Measurements from ENCODE around the gene ADGRD1. TPM values are rescaled to one million over a fixed set of nuclear protein-coding genes. Genes with fewer than 3 reads are reported as not detected.

The ADGRD1 gene
- total and polyA plus RNA-seq, 7 donors: 0.46 to 22.5 (median 7.2) TPM

GRCh38 chr12:131024721-131025120 lies 71.0 kb downstream of the ADGRD1 start:
- intact Hi-C loops (cut with DNase I): no loop called here
- H3K36me3 ChIP-seq: peaks cover 0 to 8% (median 0%) of the 10 kb centered on the region in 4 donors
- TF ChIP-seq POLR2AphosphoS5 (IDR thresholded peaks at IDR 0.05): no peak
- no peak for TF ChIP-seq EP300 (IDR thresholded peaks at IDR 0.05)
- no peak for TF ChIP-seq POLR2A (IDR thresholded peaks at IDR 0.05)
- no peak for TF ChIP-seq CTCF (IDR thresholded peaks at IDR 0.05)
- peaks cover 0 to 2% (median 0%) of the 10 kb centered on the region in 3 donors for H3K27me3 ChIP-seq
- H3K4me1 ChIP-seq: peaks cover 0 to 21% (median 16%) of the 10 kb centered on the region in 4 donors
- 76 to 82% methylated on average over 11 of the region's 11 CpGs for WGBS, 2 donors
- H3K9me3 ChIP-seq: no peaks in the 10 kb centered on the region
- no peak for DNase-seq
- H3K4me3 ChIP-seq: no peak overlapping the region
- H3K27ac ChIP-seq: no peak overlapping the region

GRCh38 chr12:131025234-131025633 lies 71.5 kb downstream of the ADGRD1 start:
- TF ChIP-seq CTCF (IDR thresholded peaks at IDR 0.05): no peak
- TF ChIP-seq EP300 (IDR thresholded peaks at IDR 0.05): no peak
- TF ChIP-seq POLR2AphosphoS5 (IDR thresholded peaks at IDR 0.05): no peak
- Histone ChIP-seq H3K27me3 (peaks cover 0 to 2% (median 0%) of the 10 kb centered on the region in 3 donors), H3K4me1 (peaks cover 0 to 21% (median 16%) of the 10 kb centered on the region in 4 donors), H3K4me3 (no peak overlapping the region), H3K36me3 (peaks cover 0 to 8% (median 0%) of the 10 kb centered on the region in 4 donors), H3K27ac (no peak overlapping the region), H3K9me3 (no peaks in the 10 kb centered on the region)
- DNase-seq: no peak
- intact Hi-C loops (cut with DNase I): no loop called here
- 78 to 79% methylated on average over 11 of the region's 11 CpGs for WGBS, 2 donors

GRCh38 chr12:131025939-131026702 lies 72.4 kb downstream of the ADGRD1 start:
- H3K27ac ChIP-seq: peak overlapping the region in 2 of 4 donors; percentile 50 to 59
- WGBS, 2 donors: 82 to 85% methylated on average over 23 of the region's 23 CpGs

GRCh38 chr12:131026754-131027153 lies 73.0 kb downstream of the ADGRD1 start:
- H3K4me1 ChIP-seq: peaks cover 0 to 17% (median 16%) of the 10 kb centered on the region in 4 donors
- no peaks in the 10 kb centered on the region for H3K9me3 ChIP-seq
- intact Hi-C loops (cut with DNase I): loop anchor here (2.0 kb wide), 1 partner anchor 20 kb away; no protein-coding TSS in a partner anchor
- H3K27ac ChIP-seq: peak overlapping the region in 3 of 4 donors; percentile 14 to 59 (median 50)
- 84% methylated on average over 11 of the region's 11 CpGs for WGBS, 2 donors
- DNase-seq: no peak
- H3K4me3 ChIP-seq: no peak overlapping the region
- H3K36me3 ChIP-seq: peaks cover 0 to 3% (median 0%) of the 10 kb centered on the region in 4 donors
- peaks cover 0 to 2% (median 0%) of the 10 kb centered on the region in 3 donors for H3K27me3 ChIP-seq
- no peak for TF ChIP-seq CTCF (IDR thresholded peaks at IDR 0.05)
- no peak for TF ChIP-seq POLR2AphosphoS5 (IDR thresholded peaks at IDR 0.05)

More at GRCh38 chr12:131025939-131026702, 72.4 kb downstream of the ADGRD1 start:
- no peaks in the 10 kb centered on the region for H3K9me3 ChIP-seq
- peaks cover 0 to 2% (median 0%) of the 10 kb centered on the region in 3 donors for H3K27me3 ChIP-seq
- no peak for DNase-seq
- TF ChIP-seq POLR2AphosphoS5 (IDR thresholded peaks at IDR 0.05) (no peak), EP300 (IDR thresholded peaks at IDR 0.05) (no peak), POLR2A (IDR thresholded peaks at IDR 0.05) (no peak), CTCF (IDR thresholded peaks at IDR 0.05) (no peak)
- intact Hi-C loops (cut with DNase I): loop anchor here (2.0 kb wide), 1 partner anchor 19 kb away; no protein-coding TSS in a partner anchor
- peaks cover 0 to 8% (median 0%) of the 10 kb centered on the region in 4 donors for H3K36me3 ChIP-seq
- peaks cover 0 to 17% (median 16%) of the 10 kb centered on the region in 4 donors for H3K4me1 ChIP-seq
- no peak overlapping the region for H3K4me3 ChIP-seq
